Breast epithelium (tissue), 4 donors: ENCODE results near the gene HAND2. TPM values are rescaled to one million over a fixed set of nuclear protein-coding genes. Genes with fewer than 3 reads are reported as not detected.
A peak's percentile ranks its signal among the peaks of the same experiment; 100 is the strongest.

Experiments
- DNase-seq, 2 donors: peaks; one replicate each; pipeline ENCODE4 v3.0.0-alpha.2; 2019; ENCODE audit warnings: low spot score in 2 of 2
- H3K27ac ChIP-seq, 2 donors: fragments of 200-600 bp; sonication (generic) in 1 of 2; one replicate each; pipeline ENCODE4 v1.5.1; 2016 to 2019; ENCODE audit warnings: mild to moderate bottlenecking in 1 of 2
- H3K27me3 ChIP-seq, 2 donors: fragments of 200-600 bp; sonication (generic) in 1 of 2; one replicate each; pipeline versions ENCODE4 v1.5.1 to v1.6.0; 2017 to 2019; ENCODE audit warnings: control low read depth in 1 of 2, mild to moderate bottlenecking in 1 of 2
- H3K36me3 ChIP-seq: fragments of 200-600 bp; one replicate; pipeline ENCODE4 v1.5.1; 2019
- H3K4me1 ChIP-seq, 2 donors: fragments of 200-600 bp; sonication (generic); one replicate each; pipeline ENCODE4 v1.5.1; 2016 to 2019; ENCODE audit warnings: control low read depth in 1 of 2
- H3K4me3 ChIP-seq, 3 donors: fragments of 200-600 bp; sonication (generic); 1 replicate in 2 of 3; 2 replicates in 1 of 3; pipeline ENCODE4 v1.5.1; 2016 to 2019; ENCODE audit warnings: mild to moderate bottlenecking in 3 of 3, moderate library complexity in 2 of 3
- H3K9me3 ChIP-seq, 2 donors: fragments of 200-600 bp; sonication (generic) in 1 of 2; one replicate each; pipeline ENCODE4 v1.5.1; 2016 to 2019; ENCODE audit warnings: control low read depth in 1 of 2
- CTCF ChIP-seq, 3 donors: fragments of 450-650 bp; IDR thresholded peaks; one replicate each; pipeline ENCODE4 v1.5.1; 2016 to 2017; ENCODE audit warnings: antibody characterized with exemption in 3 of 3, mild to moderate bottlenecking in 3 of 3, moderate library complexity in 3 of 3
- POLR2A ChIP-seq: fragments of 450-650 bp; IDR thresholded peaks from one replicate; pipeline ENCODE4 v1.6.1; 2016; ENCODE audit warnings: antibody characterized with exemption, mild to moderate bottlenecking, moderate library complexity
- POLR2AphosphoS5 ChIP-seq, 3 donors: sonication (generic); formaldehyde crosslinking; IDR thresholded peaks; one replicate each; pipeline ENCODE4 v1.6.1; 2017; ENCODE audit warnings: antibody characterized with exemption in 3 of 3
- intact Hi-C: fragments of 100-400 bp; cut with DNase I; formaldehyde crosslinking; loops from one replicate; pipeline ENCODE4 v1.15.1; 2023; ENCODE audit warnings: low total_unique reads
- total RNA-seq, 3 donors: library from RNA; depleted of rRNA; stranded (reverse); fragments of >200 nt; gene quantifications; one replicate each; pipeline ENCODE4 v1.1.0, GENCODE V29; 2016

The HAND2 gene
- total RNA-seq, 3 donors from 2014 or later: 10.5 to 29.6 (median 12.8) TPM

- intact Hi-C loops: no loop called here
- H3K27ac ChIP-seq: no peak overlapping the region
- peaks cover 0 to 92% of the 10 kb centered on the region in 2 donors for H3K27me3 ChIP-seq
Measured at GRCh38 chr4:173534434-173534833, 4.4 kb upstream of the HAND2 start.

GRCh38 chr4:173532725-173533511, 2.9 kb upstream of the HAND2 start:
- intact Hi-C loops: no loop called here
- H3K27ac ChIP-seq: no peak overlapping the region
- H3K4me1 ChIP-seq: no peaks in the 10 kb centered on the region
- no peak for DNase-seq
- H3K4me3 ChIP-seq: no peak overlapping the region
- no peak for TF ChIP-seq POLR2A
- no peak for TF ChIP-seq CTCF (IDR thresholded peaks at IDR 0.05)
- no peak for TF ChIP-seq POLR2AphosphoS5 (IDR thresholded peaks at IDR 0.05)
- no peaks in the 10 kb centered on the region for H3K9me3 ChIP-seq
- peaks cover 4 to 90% of the 10 kb centered on the region in 2 donors for H3K27me3 ChIP-seq
- H3K36me3 ChIP-seq: no peaks in the 10 kb centered on the region

More at GRCh38 chr4:173534434-173534833, 4.4 kb upstream of the HAND2 start:
- TF ChIP-seq POLR2A (no peak), CTCF (IDR thresholded peaks at IDR 0.05) (no peak), POLR2AphosphoS5 (IDR thresholded peaks at IDR 0.05) (no peak)
- Histone ChIP-seq H3K4me3 (no peak overlapping the region), H3K9me3 (no peaks in the 10 kb centered on the region), H3K36me3 (no peaks in the 10 kb centered on the region), H3K4me1 (no peaks in the 10 kb centered on the region)
- DNase-seq: no peak

- Histone ChIP-seq H3K27me3 (peaks cover 4 to 90% of the 10 kb centered on the region in 2 donors), H3K4me1 (no peaks in the 10 kb centered on the region), H3K9me3 (no peaks in the 10 kb centered on the region), H3K27ac (no peak overlapping the region), H3K4me3 (peak overlapping the region in 1 of 3 donors; percentile 59), H3K36me3 (no peaks in the 10 kb centered on the region)
- intact Hi-C loops: no loop called here
- TF ChIP-seq POLR2A (no peak), CTCF (IDR thresholded peaks at IDR 0.05) (no peak), POLR2AphosphoS5 (IDR thresholded peaks at IDR 0.05) (no peak)
- no peak for DNase-seq
Measured at GRCh38 chr4:173531086-173531965, 1.3 kb upstream of the HAND2 start.

GRCh38 chr4:173530326-173531085, 477 bp upstream of the HAND2 start:
- peak overlapping the region; percentile 55 to 83 (median 59) for H3K4me3 ChIP-seq
- H3K27me3 ChIP-seq: peaks cover 4 to 89% of the 10 kb centered on the region in 2 donors
- no peak for TF ChIP-seq POLR2A
- no peak for TF ChIP-seq CTCF (IDR thresholded peaks at IDR 0.05)
- TF ChIP-seq POLR2AphosphoS5 (IDR thresholded peaks at IDR 0.05): no peak
- intact Hi-C loops: no loop called here
- H3K36me3 ChIP-seq: no peaks in the 10 kb centered on the region
- no peak for DNase-seq
- H3K9me3 ChIP-seq: no peaks in the 10 kb centered on the region
- no peaks in the 10 kb centered on the region for H3K4me1 ChIP-seq
- H3K27ac ChIP-seq: no peak overlapping the region
